HG03469 (cell line): ENCODE results near the gene PRDX3.
A peak's percentile ranks its signal among the peaks of the same experiment; 100 is the strongest.
"Not testable (repeated sequence)": the region's sequence is repeated elsewhere in the genome, so short reads cannot be mapped to it uniquely, and the experiment has no call there.

ENCODE experiments used
- ATAC-seq: cut with Tn5 transposase; IDR thresholded peaks from one replicate; pipeline ENCODE4 v1.9.1; 2021; ENCODE audit warnings: mild to moderate bottlenecking, moderate library complexity, moderate number of reproducible peaks; ENCODE audit not compliant: unreplicated experiment

The PRDX3 gene

GRCh38 chr10:119206603-119207365 is 28.2 kb upstream of the PRDX3 start:
- peak; percentile 26 for ATAC-seq

- no peak for ATAC-seq
Observed at GRCh38 chr10:119205894-119206602, 27.4 kb upstream of the PRDX3 start.

- no peak for ATAC-seq
Observed at GRCh38 chr10:119203006-119203405, 24.4 kb upstream of the PRDX3 start.

GRCh38 chr10:119201233-119201632 is 22.6 kb upstream of the PRDX3 start:
- no peak for ATAC-seq

- no peak for ATAC-seq
Observed at GRCh38 chr10:119199231-119199992, 20.8 kb upstream of the PRDX3 start.

- ATAC-seq: no peak
Observed at GRCh38 chr10:119198438-119198837, 19.8 kb upstream of the PRDX3 start.

- no peak for ATAC-seq
Observed at GRCh38 chr10:119197921-119198320, 19.3 kb upstream of the PRDX3 start.

- no peak for ATAC-seq
Observed at GRCh38 chr10:119191881-119192280, 13.3 kb upstream of the PRDX3 start.

- ATAC-seq: no peak
Observed at GRCh38 chr10:119190954-119191785, 12.6 kb upstream of the PRDX3 start.

- ATAC-seq: no peak
Observed at GRCh38 chr10:119190353-119190752, 11.7 kb upstream of the PRDX3 start.

GRCh38 chr10:119189811-119190282 is 11.2 kb upstream of the PRDX3 start:
- ATAC-seq: no peak

GRCh38 chr10:119183664-119184412 is 5.2 kb upstream of the PRDX3 start:
- no peak for ATAC-seq

- not testable (repeated sequence) for ATAC-seq
Observed at GRCh38 chr10:119180850-119181400, 2.3 kb upstream of the PRDX3 start.

- ATAC-seq: no peak
Observed at GRCh38 chr10:119177708-119178371, 772 bp downstream of the PRDX3 start.

- ATAC-seq: no peak
Observed at GRCh38 chr10:119176166-119176565, 2.4 kb downstream of the PRDX3 start.

- no peak for ATAC-seq
Observed at GRCh38 chr10:119174109-119174508, 4.5 kb downstream of the PRDX3 start.

GRCh38 chr10:119167041-119167440 is 11.6 kb downstream of the PRDX3 start:
- no peak for ATAC-seq

- ATAC-seq: no peak
Observed at GRCh38 chr10:119166564-119166963, 12.0 kb downstream of the PRDX3 start.

- no peak for ATAC-seq
Observed at GRCh38 chr10:119166118-119166500, 12.5 kb downstream of the PRDX3 start.
